HG03060 (cell line): ENCODE data around the gene CDC20B.
"Not testable (repeated sequence)": the region's sequence is repeated elsewhere in the genome, so short reads cannot be mapped to it uniquely, and the experiment has no call there.

Experiments used
- ATAC-seq: cut with Tn5 transposase; IDR thresholded peaks from one replicate; pipeline ENCODE4 v1.9.1; 2021; ENCODE audit warnings: low read depth, moderate number of reproducible peaks; ENCODE audit not compliant: unreplicated experiment

CDC20B gene

DNA sequence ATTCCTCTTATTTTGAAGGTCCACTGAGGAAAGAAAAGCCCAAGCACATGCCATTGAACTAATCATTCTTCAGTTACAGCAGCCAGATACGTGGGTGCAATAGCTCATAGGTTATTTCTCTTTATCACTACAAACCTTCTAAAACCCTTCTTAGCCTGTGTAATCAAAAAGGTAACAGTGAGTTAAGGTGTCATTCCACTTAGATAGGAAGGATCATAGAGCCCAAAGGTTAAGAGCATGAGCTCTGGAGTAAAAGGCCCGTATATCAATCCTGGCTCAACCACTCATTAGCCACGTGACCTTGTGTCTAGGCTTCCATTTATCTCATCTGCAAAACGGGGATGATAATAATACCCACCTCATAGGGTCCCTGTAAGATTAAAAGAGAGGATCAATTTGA is 10.3 kb downstream of the CDC20B start:
- no peak for ATAC-seq

DNA sequence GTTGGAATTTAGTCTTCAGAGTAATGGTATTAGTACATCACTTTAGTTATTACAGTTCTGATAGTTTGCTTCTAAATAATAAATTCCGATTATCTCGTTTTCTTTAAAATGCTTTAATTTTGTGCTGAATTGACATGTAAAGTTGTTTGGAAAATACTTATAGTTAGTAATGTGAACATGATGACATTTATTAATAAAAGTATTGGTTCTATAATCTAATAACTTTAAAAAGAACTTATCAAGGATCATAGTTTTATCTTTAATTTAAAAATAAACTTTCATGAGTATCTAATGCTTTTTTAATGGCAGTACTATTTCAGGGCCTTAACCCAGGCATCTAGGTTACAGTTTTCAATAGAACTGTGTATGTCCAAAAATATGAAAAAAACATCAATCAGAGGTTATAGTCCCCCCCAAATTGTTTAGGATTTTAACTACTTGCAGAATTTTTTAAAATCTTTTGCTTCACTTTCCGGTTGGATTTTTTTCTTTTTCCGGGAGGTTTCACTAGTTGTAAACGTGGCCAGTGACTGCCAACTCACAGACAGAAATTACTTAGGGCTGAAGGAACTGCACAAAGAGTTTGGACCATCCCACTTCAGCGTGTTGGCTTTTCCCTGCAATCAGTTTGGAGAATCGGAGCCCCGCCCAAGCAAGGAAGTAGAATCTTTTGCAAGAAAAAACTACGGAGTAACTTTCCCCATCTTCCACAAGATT is 12.3 kb downstream of the CDC20B start:
- ATAC-seq = no peak

DNA sequence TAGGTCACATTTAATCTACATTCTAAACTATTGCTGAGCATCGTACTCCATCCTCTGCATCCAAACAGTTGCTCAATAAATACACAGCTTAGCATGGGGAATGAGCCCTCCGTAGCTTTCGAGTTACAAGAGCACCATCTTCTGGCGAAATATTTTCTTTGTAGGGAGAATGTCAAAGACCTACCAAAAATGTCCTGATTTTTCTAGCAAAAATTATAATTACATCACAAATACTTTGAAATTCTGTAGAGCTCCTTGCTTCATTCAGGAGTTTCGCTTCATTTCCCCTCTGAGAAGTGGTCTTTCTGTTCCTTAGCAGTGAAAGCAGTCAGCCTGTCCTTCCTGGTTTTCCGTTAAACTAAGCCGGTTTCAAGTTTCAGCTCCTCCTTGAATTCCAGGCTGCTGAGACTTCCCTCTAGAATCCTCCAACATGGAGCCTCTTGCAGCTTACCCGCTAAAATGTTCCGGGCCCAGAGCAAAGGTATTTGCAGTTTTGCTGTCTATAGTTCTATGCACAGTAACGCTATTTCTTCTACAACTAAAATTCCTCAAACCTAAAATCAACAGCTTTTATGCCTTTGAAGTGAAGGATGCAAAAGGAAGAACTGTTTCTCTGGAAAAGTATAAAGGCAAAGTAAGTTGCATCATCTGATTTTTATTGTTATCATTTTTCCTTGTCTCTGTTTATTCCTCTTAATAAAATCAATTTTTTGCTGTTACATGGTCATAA is 13.0 kb downstream of the CDC20B start, which contains the start of gene GPX8:
Gene GPX8 (plus strand): TSS at position 409 of the 730 bp plus-strand sequence. CDS start 22 bp downstream, at position 431.
- no peak for ATAC-seq

DNA sequence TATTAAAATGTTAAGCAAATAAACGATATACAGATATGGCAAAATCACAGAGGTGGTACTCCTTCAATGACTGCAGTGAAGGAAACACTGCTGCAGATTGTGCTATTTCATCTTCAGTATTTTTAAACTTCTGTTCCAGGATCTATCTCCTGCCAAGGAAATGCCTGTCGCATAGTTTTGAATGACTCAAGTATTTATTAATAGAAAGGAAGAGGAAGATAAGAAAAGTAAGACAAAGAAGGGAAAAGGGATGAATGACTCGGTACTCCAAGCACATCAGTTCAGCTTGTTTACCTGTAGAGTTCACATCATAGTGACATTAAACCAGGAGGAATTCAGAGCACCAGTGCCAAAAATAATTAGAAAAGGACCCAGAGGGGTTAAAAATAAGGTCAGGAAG is 18.1 kb downstream of the CDC20B start:
- ATAC-seq = no peak

DNA sequence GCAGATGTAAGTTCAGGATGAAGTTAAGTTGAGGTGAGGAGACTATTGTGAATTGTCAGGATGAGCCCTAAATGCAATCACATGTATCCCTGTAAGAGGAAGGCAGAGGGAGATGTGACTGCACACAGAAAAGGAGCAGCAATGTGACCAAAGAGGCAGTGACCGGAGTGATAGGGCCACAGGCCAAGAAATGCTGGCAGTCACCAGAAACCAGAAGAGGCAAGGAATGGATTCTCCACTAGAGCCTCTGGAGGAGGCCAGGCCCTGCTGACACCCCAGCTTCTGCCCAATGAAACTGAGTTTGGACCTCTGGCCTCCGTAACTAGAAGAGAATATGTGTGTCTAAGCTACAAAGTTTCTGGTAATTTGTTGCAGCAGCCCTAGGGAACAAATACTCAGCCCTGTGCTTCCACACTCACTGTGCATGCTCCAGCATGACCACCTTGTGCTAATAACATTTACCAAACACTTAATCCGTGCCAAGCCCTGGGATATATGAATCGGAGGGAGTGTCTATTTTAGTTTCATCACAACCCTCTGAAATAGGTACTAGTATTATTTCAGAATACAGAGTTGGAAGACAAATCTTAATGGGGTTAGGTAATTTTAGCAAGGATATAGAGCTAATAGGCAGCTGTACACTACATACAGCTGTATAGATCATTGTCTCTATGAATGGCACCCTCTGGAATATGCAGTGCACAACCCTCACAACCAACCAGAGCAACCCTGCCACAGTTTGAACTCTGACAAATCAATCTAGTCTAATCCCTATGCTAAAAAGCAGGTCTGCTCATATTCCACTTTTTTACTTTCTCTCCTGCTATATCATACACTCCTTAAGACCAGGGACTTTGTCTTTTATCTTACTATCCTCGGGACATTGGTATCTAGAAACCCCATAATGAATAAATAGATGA is 20.8 kb downstream of the CDC20B start:
- no peak for ATAC-seq

DNA sequence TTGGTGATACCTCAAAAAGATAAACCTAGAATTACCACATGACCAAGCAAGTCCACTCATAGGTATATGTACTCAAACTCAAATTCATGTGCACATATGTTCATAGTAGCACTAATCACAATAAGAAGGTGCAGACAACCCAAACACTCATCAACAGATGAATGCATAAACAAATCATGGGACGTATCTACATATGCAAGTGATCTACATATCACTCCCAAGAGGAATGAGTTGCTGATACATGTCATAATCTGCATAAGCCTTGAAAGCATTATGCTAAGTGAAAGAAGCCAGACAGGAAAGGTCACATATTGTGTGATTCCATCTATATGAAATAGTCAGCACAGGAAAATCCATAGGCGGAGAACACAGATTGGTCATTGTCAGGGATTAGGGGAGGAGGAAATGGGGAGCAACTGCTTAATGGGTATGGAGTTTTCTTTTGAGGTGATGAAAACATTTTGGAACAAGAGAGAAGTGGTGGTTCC is 23.6 kb downstream of the CDC20B start:
- ATAC-seq = no peak

DNA sequence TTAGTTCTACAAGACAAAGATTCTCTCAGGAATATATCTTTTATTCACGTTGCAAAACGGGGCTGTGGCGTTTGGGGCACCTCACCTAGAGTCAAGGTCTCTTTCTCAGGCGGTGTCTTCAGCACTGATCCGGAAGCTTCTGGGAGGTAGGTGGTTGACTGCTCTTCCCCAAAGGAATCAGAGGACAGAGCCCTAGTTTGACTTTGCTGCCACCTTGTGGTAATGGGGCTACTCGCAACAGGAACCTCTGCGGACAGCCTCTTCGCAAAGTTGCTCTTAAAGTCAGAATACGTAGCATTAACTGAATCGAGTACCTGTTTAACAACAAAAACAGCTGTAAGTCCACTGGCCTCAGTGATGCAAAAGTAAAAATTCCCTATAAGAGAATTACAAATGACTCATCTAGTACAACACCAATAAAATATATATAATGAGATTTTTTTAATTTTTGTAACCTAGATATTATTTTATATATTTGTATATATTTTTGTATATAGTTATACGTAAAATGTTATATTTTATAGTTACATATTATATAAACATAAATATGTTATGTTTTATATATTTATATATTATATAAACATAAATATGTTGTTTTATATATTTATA is 26.3 kb downstream of the CDC20B start:
- ATAC-seq = no peak

DNA sequence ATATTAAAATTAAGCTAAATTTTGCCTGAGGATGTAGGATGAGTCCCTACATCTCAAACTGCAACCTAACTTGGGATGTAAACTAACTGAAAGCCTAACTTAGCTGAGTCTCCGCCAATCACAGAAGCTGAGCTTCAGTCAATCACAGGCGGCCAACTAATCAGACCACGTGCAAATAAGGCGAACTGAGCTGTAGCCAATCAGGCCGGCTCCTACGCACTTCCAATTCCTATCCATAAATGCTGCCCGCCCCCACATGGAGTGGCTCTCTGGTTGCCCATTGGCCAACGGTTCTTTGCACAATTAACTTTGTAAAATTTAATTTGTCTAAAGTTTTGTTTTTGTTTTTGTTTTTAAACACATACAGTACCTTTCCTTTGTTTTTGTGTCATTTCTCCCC is 26.9 kb downstream of the CDC20B start:
- ATAC-seq = no peak

DNA sequence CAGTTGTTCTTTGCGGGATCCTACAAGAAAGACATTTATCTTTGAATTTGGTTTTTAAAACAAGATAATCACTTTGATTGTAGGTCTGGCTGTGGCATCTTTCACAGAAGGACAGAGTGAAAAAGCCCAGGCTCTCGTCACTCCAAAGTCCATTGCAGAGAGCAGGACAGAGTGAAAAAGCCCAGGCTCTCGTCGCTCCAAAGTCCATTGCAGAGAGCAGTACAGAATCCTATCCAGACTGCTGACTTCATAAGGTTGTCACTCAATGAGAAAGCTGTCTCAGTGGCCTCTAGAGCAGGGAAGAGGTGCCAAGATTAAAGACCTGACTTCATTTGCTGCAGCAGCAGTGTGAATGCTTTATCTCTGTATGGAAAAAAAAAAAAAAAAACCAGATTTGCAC is 29.4 kb downstream of the CDC20B start:
- ATAC-seq = no peak

DNA sequence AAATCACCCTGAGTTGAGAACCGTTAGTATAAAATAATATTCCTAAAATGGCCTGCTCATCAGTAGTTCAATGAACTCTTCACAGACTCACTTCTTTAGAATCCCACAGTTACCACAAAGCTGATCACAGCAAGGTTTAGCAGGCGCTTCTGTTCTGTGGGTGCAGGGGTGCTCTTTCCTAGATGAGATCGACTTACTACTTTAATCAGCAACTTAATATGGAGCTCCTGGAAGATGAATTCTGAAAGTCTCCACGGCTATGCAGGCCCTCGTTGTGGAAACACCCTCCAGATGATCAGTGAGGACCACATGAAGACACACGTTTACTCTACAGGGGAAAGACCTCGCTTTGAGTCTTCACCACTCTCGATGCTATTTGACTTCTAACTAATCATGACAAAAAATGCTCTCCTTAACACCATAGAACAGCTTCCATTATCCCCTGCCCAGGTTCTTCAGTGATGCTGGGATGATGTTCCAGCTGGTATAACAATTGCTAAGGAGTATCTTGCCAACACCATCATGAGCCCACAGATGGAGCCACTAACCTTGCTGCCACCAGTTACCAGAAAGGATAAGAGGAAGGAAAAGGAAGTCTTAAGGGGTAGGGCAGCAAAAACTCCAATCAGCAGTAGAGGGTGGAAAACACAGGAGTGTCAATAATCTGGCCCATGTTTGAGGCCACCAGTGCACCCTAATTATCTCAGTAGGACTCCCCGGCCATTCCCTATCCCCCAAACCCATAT is 30.9 kb downstream of the CDC20B start:
- ATAC-seq = no peak

DNA sequence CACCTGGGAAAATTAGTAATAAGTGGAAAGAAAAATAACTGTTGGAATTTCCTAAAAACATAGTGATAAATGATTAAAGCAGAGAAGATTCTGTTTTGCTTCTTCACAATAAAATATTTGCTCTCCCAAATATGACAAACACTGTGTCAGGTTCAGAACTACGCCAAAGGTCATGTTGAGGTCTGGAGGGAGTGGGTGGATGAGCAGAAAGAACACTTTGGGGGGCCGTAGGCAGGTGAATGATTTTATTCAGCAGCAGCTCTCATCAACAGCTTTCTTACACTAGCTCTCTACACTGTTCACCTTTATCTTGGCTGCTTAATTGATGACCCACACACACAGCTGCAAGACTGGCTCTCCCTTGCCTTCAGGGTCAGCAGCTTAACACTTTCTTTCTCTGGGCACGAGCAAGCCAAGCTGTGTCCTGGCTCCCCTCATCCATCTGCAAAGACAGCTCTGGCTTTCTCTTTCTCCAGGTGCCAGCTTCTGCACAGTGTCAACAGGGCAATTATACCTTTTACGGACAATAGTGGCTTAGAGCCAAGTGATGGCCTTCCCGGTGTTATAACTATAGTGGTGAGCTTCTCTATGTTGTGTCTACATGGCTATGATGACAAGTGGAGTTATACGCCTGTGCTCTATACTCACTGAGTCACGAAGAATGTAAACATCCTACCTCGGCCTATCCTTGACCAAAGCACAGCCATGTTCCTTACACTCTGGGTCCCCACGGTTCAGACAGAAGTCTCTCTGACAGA is 31.9 kb downstream of the CDC20B start:
- no peak for ATAC-seq

DNA sequence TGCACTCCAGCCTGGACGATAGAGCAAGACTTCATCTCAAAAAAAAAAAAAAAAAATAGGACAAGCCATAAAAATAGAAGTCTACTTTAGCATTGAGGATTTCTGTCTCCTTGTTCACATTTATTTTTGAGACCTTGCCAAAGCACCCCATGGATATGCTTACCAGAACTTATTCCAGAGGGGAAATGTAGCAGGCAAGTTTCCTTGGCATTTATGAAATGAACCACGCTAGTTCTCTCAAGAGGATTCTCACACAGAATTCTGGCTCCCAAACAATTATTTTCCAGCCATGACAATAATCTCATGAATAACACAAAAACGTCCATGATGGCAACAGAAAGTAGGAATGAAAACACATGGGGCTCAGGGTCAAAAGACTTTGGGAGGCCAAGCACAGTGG is 36.5 kb downstream of the CDC20B start:
- no peak for ATAC-seq

DNA sequence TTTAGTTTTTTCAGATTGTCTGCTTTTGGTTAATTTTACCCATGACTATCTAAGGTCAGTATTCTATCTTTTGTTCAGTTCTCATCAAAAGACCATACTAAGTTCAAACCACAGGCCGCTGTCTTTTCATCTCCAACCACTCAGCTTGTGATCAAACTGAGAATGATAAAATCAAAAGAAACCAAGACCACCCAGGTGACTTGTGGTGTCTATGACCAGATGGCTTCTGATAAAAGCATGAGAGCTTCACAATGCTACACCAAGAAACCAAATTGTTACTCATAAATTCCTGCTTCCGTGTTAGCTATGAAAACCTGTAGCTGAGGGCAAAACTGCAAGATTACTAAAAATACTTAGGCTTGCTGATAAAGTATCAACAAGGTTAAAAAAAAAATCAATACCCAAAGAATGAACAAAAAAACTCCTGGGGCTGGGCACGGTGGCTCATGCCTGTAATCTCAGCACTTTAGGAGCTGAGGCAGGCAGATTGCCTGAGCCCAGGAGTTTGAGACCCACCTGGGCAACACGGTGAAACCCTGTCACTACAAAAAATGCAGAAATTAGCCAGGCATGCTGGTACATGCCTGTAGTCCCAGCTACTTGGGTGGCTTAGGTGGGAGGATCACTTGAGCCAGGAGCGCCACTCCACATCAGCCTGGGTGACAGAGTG is 38.8 kb downstream of the CDC20B start:
- no peak for ATAC-seq

DNA sequence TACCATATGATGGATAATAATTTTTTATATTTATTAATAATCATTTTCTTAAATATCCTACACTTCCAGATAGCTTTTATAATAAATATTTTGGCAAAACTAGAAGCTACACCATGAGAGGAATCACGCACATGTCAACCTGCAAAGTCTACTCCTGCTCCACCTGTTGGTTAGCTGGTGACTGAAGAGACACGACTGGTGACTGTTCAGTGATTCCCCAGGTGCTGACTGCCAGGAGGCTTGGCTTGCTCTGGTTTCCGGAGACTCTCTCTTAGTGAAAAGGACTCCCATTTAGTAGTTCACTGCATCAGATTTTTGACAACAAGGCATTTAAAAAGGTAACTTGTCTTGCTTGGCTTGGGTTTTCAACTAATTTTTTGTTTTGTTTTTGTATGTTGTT is 49.6 kb downstream of the CDC20B start:
- ATAC-seq = no peak

DNA sequence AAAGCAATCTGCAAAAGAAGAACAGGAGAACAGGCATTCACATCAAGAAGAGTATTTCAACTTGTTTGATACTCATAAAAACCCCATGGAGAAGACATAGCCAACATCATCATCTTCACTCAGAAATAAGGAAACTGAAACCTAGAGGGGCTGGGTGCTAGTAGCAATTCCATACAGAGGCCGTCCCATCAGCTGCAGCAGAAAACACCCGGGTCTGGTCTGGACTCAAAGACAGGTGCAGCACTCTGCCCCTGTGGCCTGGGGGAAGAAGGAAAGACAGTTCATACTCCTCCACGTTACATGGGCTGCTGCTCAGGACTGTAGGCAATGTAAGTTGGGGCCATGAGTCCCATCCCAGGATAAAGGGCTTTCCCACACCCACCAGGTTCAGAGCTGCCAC is 58.9 kb downstream of the CDC20B start:
- ATAC-seq = no peak

DNA sequence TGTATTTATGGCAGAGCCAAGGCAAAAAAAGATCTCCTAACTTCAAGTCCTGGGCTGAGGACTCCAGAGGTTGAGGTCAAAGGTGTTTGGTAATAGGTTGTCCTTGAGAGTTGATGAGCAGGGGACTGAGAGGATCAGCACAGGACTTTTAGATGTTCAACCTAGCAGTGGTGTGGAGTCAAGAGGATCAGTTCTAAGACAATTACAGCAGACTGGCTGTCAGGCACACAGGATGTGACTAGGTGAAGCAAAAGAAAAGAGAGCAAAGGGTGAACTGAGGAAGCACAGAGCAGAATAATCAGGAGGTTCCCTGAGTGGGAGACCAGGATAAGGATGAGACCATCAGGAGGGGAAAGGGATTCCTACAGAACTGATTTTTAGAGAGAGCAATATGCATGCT is 59.6 kb downstream of the CDC20B start:
- ATAC-seq = no peak

DNA sequence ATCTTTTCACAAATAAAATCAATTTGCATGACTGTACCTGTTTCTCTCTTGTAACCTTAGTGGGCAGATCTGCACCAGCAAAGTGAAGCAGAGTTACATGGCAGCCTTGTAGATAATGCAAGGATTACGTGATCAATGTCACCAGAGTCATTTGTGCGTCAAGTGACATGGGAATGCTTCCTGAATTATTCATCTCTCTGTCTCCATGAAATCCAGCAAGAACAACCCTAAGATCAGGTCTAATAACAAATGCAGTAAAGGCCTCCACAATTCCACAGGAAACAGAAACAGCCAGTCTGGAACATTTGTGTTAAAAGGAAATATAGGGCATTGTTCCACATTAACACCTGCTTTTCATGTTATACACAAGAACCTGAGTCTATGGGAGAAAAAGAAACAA is 62.8 kb downstream of the CDC20B start:
- ATAC-seq = no peak

DNA sequence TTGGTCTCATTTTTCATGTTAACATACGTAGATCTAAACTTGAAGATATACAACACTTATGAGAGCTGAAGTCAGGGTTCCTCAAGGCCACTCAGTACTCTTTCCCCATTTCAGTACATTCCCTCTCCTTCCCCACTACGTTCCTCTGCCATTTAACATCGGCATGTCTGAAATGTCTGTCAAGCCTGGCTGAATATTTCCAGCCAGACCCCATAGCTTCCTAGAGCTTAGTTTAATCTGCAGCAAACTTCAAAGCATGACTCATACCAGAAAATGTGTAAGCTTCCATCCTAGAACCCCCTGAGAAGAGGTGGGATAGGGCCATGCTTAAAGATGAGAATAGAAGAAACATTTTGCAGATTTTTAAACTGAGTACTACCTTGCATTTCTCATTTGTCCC is 64.3 kb downstream of the CDC20B start:
- ATAC-seq = no peak

DNA sequence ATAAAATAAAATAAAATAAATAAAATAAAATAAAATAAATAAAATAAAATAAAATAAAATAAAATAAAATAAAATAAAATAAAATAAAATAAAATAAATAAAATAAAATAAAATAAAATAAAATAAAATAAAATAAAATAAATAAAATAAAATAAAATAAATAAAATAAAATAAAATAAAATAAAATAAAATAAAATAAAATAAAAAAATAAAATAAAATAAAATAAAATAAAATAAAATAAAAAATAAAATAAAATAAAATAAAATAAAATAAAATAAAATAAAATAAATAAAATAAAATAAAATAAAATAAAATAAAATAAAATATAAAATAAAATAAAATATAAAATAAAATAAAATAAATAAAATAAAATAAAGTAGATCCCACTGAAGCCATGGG is 67.0 kb downstream of the CDC20B start:
- not testable (repeated sequence) for ATAC-seq
